Lung (tissue), 12 donors: ENCODE measurements around the gene FRAS1. TPM values are rescaled to one million over a fixed set of nuclear protein-coding genes. Genes with fewer than 3 reads are reported as not detected.

Experiments used
- ATAC-seq: fragments of 200-7000 bp; cut with Tn5 transposase; one replicate; pipeline ENCODE4 v1.9.1; 2020; ENCODE audit warnings: moderate number of reproducible peaks; ENCODE audit not compliant: insufficient read depth, low FRiP score
- DNase-seq, 3 donors: peaks; one replicate each; pipeline ENCODE4 v3.0.0-alpha.2; 2013 to 2017
- H3K27ac ChIP-seq, 2 donors: one replicate each; pipeline ENCODE4 v1.5.1; 2013; ENCODE audit warnings: mild to moderate bottlenecking in 2 of 2, moderate library complexity in 2 of 2, control low read depth in 1 of 2, inconsistent platforms in 1 of 2, low read depth in 1 of 2, low read length in 1 of 2
- H3K27me3 ChIP-seq, 3 donors: one replicate each; pipeline ENCODE4 v1.5.1; 2013; ENCODE audit warnings: low read length in 2 of 3; ENCODE audit not compliant: control insufficient read depth in 3 of 3, insufficient read depth in 3 of 3
- H3K36me3 ChIP-seq, 4 donors: one replicate each; pipeline ENCODE4 v1.5.1; 2013; ENCODE audit warnings: low read length in 4 of 4, mild to moderate bottlenecking in 1 of 4, moderate library complexity in 1 of 4; ENCODE audit not compliant: control insufficient read depth in 4 of 4, insufficient read depth in 4 of 4
- H3K4me1 ChIP-seq, 5 donors: one replicate each; pipeline ENCODE4 v1.5.1; 2013; ENCODE audit warnings: low read length in 5 of 5, mild to moderate bottlenecking in 2 of 5, moderate library complexity in 1 of 5; ENCODE audit not compliant: control insufficient read depth in 5 of 5, insufficient read depth in 5 of 5
- H3K4me3 ChIP-seq: one replicate; pipeline ENCODE4 v1.5.1; 2013; ENCODE audit warnings: mild to moderate bottlenecking, control low read depth, moderate library complexity
- H3K9ac ChIP-seq, 2 donors: one replicate each; pipeline ENCODE4 v1.5.1; 2013; ENCODE audit warnings: low read length in 2 of 2, control low read depth in 1 of 2; ENCODE audit not compliant: insufficient read depth in 1 of 2
- H3K9me3 ChIP-seq, 4 donors: one replicate each; pipeline ENCODE4 v1.5.1; 2013; ENCODE audit warnings: low read length in 3 of 4, mild to moderate bottlenecking in 1 of 4, moderate library complexity in 1 of 4; ENCODE audit not compliant: control insufficient read depth in 4 of 4, insufficient read depth in 3 of 4
- WGBS, 2 donors: extraction: QIAGEN DNeasy Blood & Tissue Kit; methylation state at CpG; one replicate each; pipeline ENCODE4 v1.1.7; 2013; 5-methylcytosine and 5-hydroxymethylcytosine counted together
- polyA plus RNA-seq, 2 donors: library from polyadenylated mRNA; stranded (reverse); fragments of 200-250 nt; gene quantifications; one replicate each; pipeline ENCODE4 v1.2.1, GENCODE V29; 2013
- total RNA-seq, 2 donors: library from RNA; depleted of rRNA in 1 of 2; stranded (reverse); fragments of >200 nt in 1 of 2; gene quantifications; one replicate each; pipeline ENCODE4 v1.2.1, GENCODE V29; 2014 to 2021
- TF ChIP-seq, protein P1 (sequence below): IDR thresholded peaks from 2 replicates; pipeline ENCODE4 v1.5.1; 2012; ENCODE audit warnings: mild to moderate bottlenecking; ENCODE audit errors: control extremely low read depth, extremely low read depth
- donor health status: control.
- donor health status: control.
- donor health status: Bipolar disorder and iron deficiency.
- donor health status: healthy.
- donor health status: DM: yes; HTN: yes; CAD: no.

The FRAS1 gene
- total and polyA plus RNA-seq, 4 donors, result 0.45 to 53.8 (median 6.9) TPM

DNA sequence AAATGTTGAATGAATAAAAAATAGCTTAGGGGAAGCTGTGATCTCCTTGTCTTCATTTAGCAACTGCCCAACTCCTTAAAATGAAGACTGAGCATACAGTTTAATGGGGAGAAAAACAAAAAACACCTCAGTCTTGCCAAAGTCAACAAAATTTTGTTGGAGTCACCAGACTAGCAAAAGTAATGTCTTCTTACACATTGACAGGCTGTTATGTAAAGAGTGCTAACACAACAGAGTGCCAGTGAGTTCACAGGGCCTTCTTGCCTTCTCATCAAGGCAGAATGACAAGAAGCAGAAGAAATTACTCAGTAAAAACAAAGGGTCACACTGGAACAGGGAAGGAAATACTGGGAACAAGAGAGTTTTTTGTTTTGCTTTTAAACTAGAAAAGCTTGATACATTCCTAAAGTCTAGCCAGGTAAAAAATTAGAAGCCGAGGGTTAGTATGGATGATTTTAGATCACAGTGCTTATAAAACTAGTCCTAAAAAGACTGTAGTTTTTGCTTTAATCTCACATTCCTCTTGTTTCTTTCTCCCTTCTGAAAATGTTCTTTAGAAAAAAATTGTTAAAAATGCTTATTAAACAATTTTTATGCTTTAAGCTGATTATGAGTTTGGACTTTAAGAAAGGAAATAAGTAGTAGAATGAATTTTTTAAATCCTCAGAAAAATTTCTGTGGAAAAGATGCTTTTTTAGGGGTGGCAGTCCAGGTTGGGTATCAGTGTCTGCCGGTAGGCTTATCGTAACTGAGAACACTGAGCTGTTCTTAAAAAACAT is 38.7 kb upstream of the FRAS1 start:
- no peak overlapping the region for H3K27ac ChIP-seq
- TF ChIP-seq, protein P1, sequence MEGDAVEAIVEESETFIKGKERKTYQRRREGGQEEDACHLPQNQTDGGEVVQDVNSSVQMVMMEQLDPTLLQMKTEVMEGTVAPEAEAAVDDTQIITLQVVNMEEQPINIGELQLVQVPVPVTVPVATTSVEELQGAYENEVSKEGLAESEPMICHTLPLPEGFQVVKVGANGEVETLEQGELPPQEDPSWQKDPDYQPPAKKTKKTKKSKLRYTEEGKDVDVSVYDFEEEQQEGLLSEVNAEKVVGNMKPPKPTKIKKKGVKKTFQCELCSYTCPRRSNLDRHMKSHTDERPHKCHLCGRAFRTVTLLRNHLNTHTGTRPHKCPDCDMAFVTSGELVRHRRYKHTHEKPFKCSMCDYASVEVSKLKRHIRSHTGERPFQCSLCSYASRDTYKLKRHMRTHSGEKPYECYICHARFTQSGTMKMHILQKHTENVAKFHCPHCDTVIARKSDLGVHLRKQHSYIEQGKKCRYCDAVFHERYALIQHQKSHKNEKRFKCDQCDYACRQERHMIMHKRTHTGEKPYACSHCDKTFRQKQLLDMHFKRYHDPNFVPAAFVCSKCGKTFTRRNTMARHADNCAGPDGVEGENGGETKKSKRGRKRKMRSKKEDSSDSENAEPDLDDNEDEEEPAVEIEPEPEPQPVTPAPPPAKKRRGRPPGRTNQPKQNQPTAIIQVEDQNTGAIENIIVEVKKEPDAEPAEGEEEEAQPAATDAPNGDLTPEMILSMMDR, result no peak
- H3K27me3 ChIP-seq, result no peaks in the 10 kb centered on the region
- H3K9ac ChIP-seq, result no peak overlapping the region
- no peaks in the 10 kb centered on the region for H3K36me3 ChIP-seq
- WGBS, 2 donors, result 93 to 95% methylated on average over 3 of the region's 3 CpGs
- no peak overlapping the region for H3K4me3 ChIP-seq
- DNase-seq, result peak in 2 of 3 donors; percentile 12 to 37
- H3K4me1 ChIP-seq, result peaks cover 0 to 27% (median 0%) of the 10 kb centered on the region in 5 donors
- no peak for ATAC-seq
- no peaks in the 10 kb centered on the region for H3K9me3 ChIP-seq

DNA sequence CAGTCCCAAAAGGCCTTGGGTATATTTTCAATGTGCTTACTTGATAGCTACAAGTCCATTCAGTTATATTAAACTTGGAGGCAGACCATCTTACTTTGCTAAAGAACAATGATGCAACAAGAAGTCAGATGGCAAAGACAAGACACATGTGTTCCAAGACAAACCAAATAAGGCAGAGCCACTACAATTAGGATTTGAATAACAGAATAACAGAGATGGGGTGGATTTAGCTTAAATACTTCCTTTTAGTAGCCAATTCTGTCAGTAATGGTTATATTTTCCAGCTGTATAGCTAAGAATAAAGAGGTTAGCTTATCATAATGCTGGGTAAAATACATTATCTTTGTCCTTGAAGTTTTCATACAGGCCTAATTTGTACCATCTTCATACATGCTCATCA is 37.7 kb upstream of the FRAS1 start:
- H3K27ac ChIP-seq, result no peak overlapping the region
- H3K9ac ChIP-seq, result no peak overlapping the region
- H3K36me3 ChIP-seq, result no peaks in the 10 kb centered on the region
- no peak overlapping the region for H3K4me3 ChIP-seq
- no peak for ATAC-seq
- H3K27me3 ChIP-seq, result no peaks in the 10 kb centered on the region
- peak; percentile 16 to 91 (median 86) for DNase-seq
- no peaks in the 10 kb centered on the region for H3K9me3 ChIP-seq
- TF ChIP-seq, protein P1, result no peak
- H3K4me1 ChIP-seq, result peaks cover 0 to 28% (median 0%) of the 10 kb centered on the region in 5 donors

- Histone ChIP-seq H3K4me3 (no peak overlapping the region), H3K27me3 (no peaks in the 10 kb centered on the region), H3K27ac (no peak overlapping the region), H3K36me3 (no peaks in the 10 kb centered on the region), H3K9me3 (no peaks in the 10 kb centered on the region), H3K9ac (no peak overlapping the region), H3K4me1 (peaks cover 0 to 28% (median 0%) of the 10 kb centered on the region in 5 donors)
- DNase-seq, result no peak
- TF ChIP-seq, protein P1, result no peak
- WGBS, 2 donors, result 77 to 87% methylated on average over 4 of the region's 4 CpGs
- ATAC-seq, result no peak
Observed at GRCh38 chr4:78020677-78021076, 36.4 kb upstream of the FRAS1 start.

GRCh38 chr4:78022517-78022916 is 34.6 kb upstream of the FRAS1 start:
- no peak for ATAC-seq
- WGBS, 2 donors, result 67 to 75% methylated on average over 2 of the region's 2 CpGs

More at GRCh38 chr4:78022517-78022916, 34.6 kb upstream of the FRAS1 start:
- Histone ChIP-seq H3K9ac (no peak overlapping the region), H3K4me3 (no peak overlapping the region), H3K27ac (no peak overlapping the region), H3K4me1 (peaks cover 0 to 28% (median 0%) of the 10 kb centered on the region in 5 donors), H3K36me3 (no peaks in the 10 kb centered on the region), H3K9me3 (no peaks in the 10 kb centered on the region), H3K27me3 (no peaks in the 10 kb centered on the region)
- TF ChIP-seq, protein P1, result no peak
- DNase-seq, result peak in 2 of 3 donors; percentile 6 to 18
